Endothelial cell of umbilical vein (primary cell): ENCODE results near the gene LHFPL5. TPM values are rescaled to one million over a fixed set of nuclear protein-coding genes. Genes with fewer than 3 reads are reported as not detected.

Experiments used
- BruUV-seq: library from RNA; stranded (reverse); fragments of 400-500 nt; replicated peaks from 2 replicates; lab custom pipeline; 2021; lab: Mats Ljungman, UMichigan
- CTCF ChIA-PET: fragments of 300-600, 350-600 bp; sonication (Branson Sonifier 250); formaldehyde crosslinking; loops from one replicate; lab custom pipeline; 2021; ENCODE audit warnings: antibody characterized with exemption, inconsistent platforms; lab: Charles Lee
- POLR2A ChIA-PET: fragments of 300-600, 350-600 bp; sonication (Branson Sonifier 250); formaldehyde crosslinking; loops from one replicate; lab custom pipeline; 2021; ENCODE audit warnings: antibody characterized with exemption, inconsistent platforms; lab: Charles Lee
- DNase-seq: peaks from one replicate; pipeline ENCODE4 v3.0.0-alpha.2; 2011; ENCODE audit warnings: low read depth, low spot score
- FAIRE-seq: peaks from 2 replicates; lab custom pipeline; 2011; peaks lifted over from hg19 to GRCh38; lab: Jason Lieb, UNC
- H2AFZ ChIP-seq: 2 replicates; pipeline ENCODE4 v1.6.0; 2012; ENCODE audit warnings: low read depth, low read length, control low read depth, inconsistent platforms
- H3K27ac ChIP-seq: 2 replicates; pipeline ENCODE4 v1.5.1; 2011; ENCODE audit warnings: low read depth, mild to moderate bottlenecking, control low read depth, low read length, moderate library complexity; ENCODE audit not compliant: insufficient read depth
- H3K27me3 ChIP-seq, 2 experiments: 2 replicates each; pipeline versions ENCODE4 v1.6.0 to v1.6.1; 2011; ENCODE audit warnings: low read length in 2 of 2, mixed read lengths in 1 of 2; ENCODE audit not compliant: control insufficient read depth in 2 of 2, insufficient read depth in 2 of 2
- H3K36me3 ChIP-seq, 2 experiments: 2 replicates in 1 of 2; 3 replicates in 1 of 2; pipeline ENCODE4 v1.5.1; 2011; ENCODE audit warnings: low read length in 2 of 2, mild to moderate bottlenecking in 1 of 2, moderate library complexity in 1 of 2; ENCODE audit not compliant: control insufficient read depth in 2 of 2, insufficient read depth in 2 of 2; ENCODE audit errors: extremely low read depth in 1 of 2
- H3K4me1 ChIP-seq: 3 replicates; pipeline ENCODE4 v1.5.1; 2011; ENCODE audit warnings: mild to moderate bottlenecking, low read length; ENCODE audit not compliant: control insufficient read depth, insufficient read depth; ENCODE audit errors: extremely low read depth
- H3K4me2 ChIP-seq: 2 replicates; pipeline ENCODE4 v1.6.1; 2011; ENCODE audit warnings: low read length, control low read depth, mixed read lengths; ENCODE audit not compliant: insufficient read depth
- H3K4me3 ChIP-seq, 3 experiments: fragments of 200-600 bp in 1 of 3; sonication (generic), shearing (Covaris generic) in 1 of 3; replicated peaks in 1 of 3; 2 replicates each; pipeline ENCODE4 v1.5.1; 2011 to 2016; ENCODE audit warnings: control low read depth in 3 of 3, low read length in 3 of 3, mild to moderate bottlenecking in 2 of 3, inconsistent platforms in 1 of 3, low read depth in 1 of 3, moderate library complexity in 1 of 3; ENCODE audit not compliant: insufficient read depth in 1 of 3
- H3K79me2 ChIP-seq: 2 replicates; pipeline ENCODE4 v1.6.0; 2012; ENCODE audit warnings: low read length, inconsistent platforms; ENCODE audit not compliant: control insufficient read depth, insufficient read depth
- H3K9ac ChIP-seq: replicated peaks from 2 replicates; pipeline ENCODE3; 2011; ENCODE audit warnings: low read length, control low read depth; ENCODE audit not compliant: insufficient read depth; ENCODE audit errors: extremely low read depth
- H3K9me1 ChIP-seq: replicated peaks from 3 replicates; pipeline ENCODE4 v1.6.0; 2011; ENCODE audit warnings: mild to moderate bottlenecking, low read length; ENCODE audit not compliant: control insufficient read depth, insufficient read depth; ENCODE audit errors: extremely low read depth
- H3K9me3 ChIP-seq: replicated peaks from 2 replicates; pipeline ENCODE4 v1.5.1; 2012; ENCODE audit warnings: low read length, inconsistent platforms; ENCODE audit not compliant: control insufficient read depth, insufficient read depth
- H4K20me1 ChIP-seq: replicated peaks from 2 replicates; pipeline ENCODE3; 2011; ENCODE audit warnings: mild to moderate bottlenecking, low read length; ENCODE audit not compliant: control insufficient read depth, insufficient read depth; ENCODE audit errors: extremely low read depth
- CTCF ChIP-seq, 2 donors: IDR thresholded peaks; 1 replicate in 1 of 2; 2 replicates in 1 of 2; pipeline ENCODE4 v1.5.1; 2011; ENCODE audit warnings: low read length in 2 of 2, mild to moderate bottlenecking in 2 of 2, moderate library complexity in 2 of 2, control low read depth in 1 of 2, inconsistent platforms in 1 of 2, low read depth in 1 of 2; ENCODE audit not compliant: insufficient read depth in 1 of 2; ENCODE audit errors: extremely low read depth in 1 of 2
- EZH2 ChIP-seq: IDR thresholded peaks from 2 replicates; pipeline ENCODE4 v1.6.1; 2012; ENCODE audit warnings: borderline replicate concordance, low read depth, mild to moderate bottlenecking, moderate library complexity, low read length, inconsistent platforms; ENCODE audit not compliant: severe bottlenecking
- FOS ChIP-seq: IDR thresholded peaks from 2 replicates; pipeline ENCODE4 v1.6.1; 2011; ENCODE audit warnings: mild to moderate bottlenecking, low read length, moderate library complexity, borderline replicate concordance; ENCODE audit not compliant: insufficient read depth
- GATA2 ChIP-seq: IDR thresholded peaks from 2 replicates; pipeline ENCODE4 v1.7.0; 2011; ENCODE audit warnings: low read depth, mild to moderate bottlenecking, moderate library complexity, mixed read lengths, low read length; ENCODE audit not compliant: insufficient read length, insufficient read depth
- JUN ChIP-seq: IDR thresholded peaks from 2 replicates; pipeline ENCODE4 v1.6.1; 2011; ENCODE audit warnings: borderline replicate concordance, low read depth; ENCODE audit not compliant: insufficient read length, insufficient read depth
- MAX ChIP-seq: IDR thresholded peaks from 2 replicates; pipeline ENCODE4 v1.6.1; 2011; ENCODE audit not compliant: insufficient read depth, insufficient read length
- MYC ChIP-seq: IDR thresholded peaks from one replicate; pipeline ENCODE4 v1.6.1; 2011; ENCODE audit warnings: mild to moderate bottlenecking, low read depth, low read length
- POLR2A ChIP-seq: IDR thresholded peaks from 2 replicates; pipeline ENCODE4 v1.6.1; 2012; ENCODE audit warnings: low read depth, mild to moderate bottlenecking, control low read depth, low read length
- POLR2AphosphoS5 ChIP-seq: IDR thresholded peaks from 2 replicates; pipeline ENCODE4 v1.6.1; 2012; ENCODE audit warnings: low read depth, mild to moderate bottlenecking, control low read depth, low read length, moderate library complexity; ENCODE audit not compliant: insufficient read depth
- dilution Hi-C: fragments of 300-500 bp; cut with MboI; formaldehyde crosslinking; loops from one replicate; pipeline ENCODE4 v1.15.0; 2019; ENCODE audit warnings: low sequenced_read_pairs; ENCODE audit not compliant: extremely low pct_ligation_motif_present
- intact Hi-C: fragments of 100-400 bp; cut with micrococcal nuclease; formaldehyde crosslinking; loops from one replicate; pipeline ENCODE4 v1.10.0; 2022
- polyA plus RNA-seq, 4 experiments: library from polyadenylated mRNA; depleted of rRNA in 3 of 4; stranded (reverse) in 3 of 4; unstranded in 1 of 4; fragments of >200 nt; gene quantifications; 2 replicates each; pipeline versions ENCODE4 v1.2.1 to v1.2.3, GENCODE V29; 2011 to 2012; ENCODE audit warnings: missing spikeins in 1 of 4
- total RNA-seq: library from RNA; stranded (reverse); gene quantifications from 2 replicates; pipeline ENCODE4 v1.2.3, GENCODE V29; 2021

LHFPL5 gene
- total and polyA plus RNA-seq, 2 donors (not counting 3 experiments of a cell fraction or from before 2014, with no cell fraction given): not detected

GRCh38 chr6:35797837-35798526 lies 7.2 kb upstream of the LHFPL5 start:
- Histone ChIP-seq H3K9ac (no peak overlapping the region), H3K36me3 (no peaks in the 10 kb centered on the region), H3K9me3 (no peaks in the 10 kb centered on the region), H3K79me2 (no peaks in the 10 kb centered on the region), H4K20me1 (no peaks in the 10 kb centered on the region), H3K4me1 (no peaks in the 10 kb centered on the region), H2AFZ (no peak overlapping the region), H3K27ac (no peak overlapping the region), H3K27me3 (peaks cover 0 to 4% of the 10 kb centered on the region in 2 experiments), H3K4me2 (no peak overlapping the region), H3K9me1 (no peaks in the 10 kb centered on the region), H3K4me3 (no peak overlapping the region)
- BruUV-seq: no TSS peak
- FAIRE-seq: no peak
- CTCF ChIA-PET: no interaction called here
- DNase-seq: no peak
- dilution Hi-C loops: no loop called here
- no peak for TF ChIP-seq GATA2
- no peak for TF ChIP-seq JUN
- no peak for TF ChIP-seq POLR2AphosphoS5
- TF ChIP-seq MAX: no peak
- no peak for TF ChIP-seq FOS
- no peak for TF ChIP-seq EZH2
- no peak for TF ChIP-seq MYC
- TF ChIP-seq POLR2A: no peak
- TF ChIP-seq CTCF (IDR thresholded peaks at IDR 0.05; ENCODE audit: extremely low read depth in 1 of 2, insufficient read depth in 1 of 2, low read depth in 1 of 2, low read length in 2 of 2): no peak
- intact Hi-C loops: no loop called here
- POLR2A ChIA-PET: no interaction called here
